Esophagus (tissue), 2 donors: ENCODE data around the gene NFYC. TPM values are rescaled to one million over a fixed set of nuclear protein-coding genes. Genes with fewer than 3 reads are reported as not detected.
"Not testable (repeated sequence)": the region's sequence is repeated elsewhere in the genome, so short reads cannot be mapped to it uniquely, and the experiment has no call there.

Experiments
- H3K27ac ChIP-seq, 2 donors: one replicate each; pipeline ENCODE4 v1.5.1; 2013; ENCODE audit warnings: low read depth in 2 of 2, mild to moderate bottlenecking in 2 of 2, inconsistent platforms in 1 of 2, low read length in 1 of 2, moderate library complexity in 1 of 2
- H3K27me3 ChIP-seq, 2 donors: one replicate each; pipeline ENCODE4 v1.6.1; 2013; ENCODE audit warnings: low read length in 2 of 2, control low read depth in 1 of 2, mild to moderate bottlenecking in 1 of 2; ENCODE audit not compliant: insufficient read depth in 2 of 2, control insufficient read depth in 1 of 2
- H3K36me3 ChIP-seq, 2 donors: one replicate each; pipeline ENCODE4 v1.6.1; 2013; ENCODE audit warnings: low read length in 1 of 2; ENCODE audit not compliant: control insufficient read depth in 2 of 2, insufficient read depth in 2 of 2
- H3K4me1 ChIP-seq, 2 donors: one replicate each; pipeline ENCODE4 v1.6.1; 2013; ENCODE audit warnings: low read length in 1 of 2; ENCODE audit not compliant: control insufficient read depth in 2 of 2, insufficient read depth in 2 of 2
- H3K4me3 ChIP-seq, 2 donors: one replicate each; pipeline ENCODE4 v1.5.1; 2013; ENCODE audit warnings: low read length in 2 of 2, mild to moderate bottlenecking in 2 of 2, low read depth in 1 of 2, moderate library complexity in 1 of 2
- H3K9me3 ChIP-seq, 2 donors: one replicate each; pipeline ENCODE4 v1.6.1; 2013; ENCODE audit warnings: mild to moderate bottlenecking in 2 of 2, low read depth in 1 of 2, low read length in 1 of 2, moderate library complexity in 1 of 2; ENCODE audit not compliant: control insufficient read depth in 2 of 2, insufficient read depth in 1 of 2
- WGBS, 2 donors: extraction: QIAGEN DNeasy Blood & Tissue Kit; methylation state at CpG; one replicate each; pipeline ENCODE4 v1.1.7; 2013; 5-methylcytosine and 5-hydroxymethylcytosine counted together
- polyA plus RNA-seq, 2 donors: library from polyadenylated mRNA; stranded (reverse); fragments of 200-250 nt; gene quantifications; one replicate each; pipeline ENCODE4 v1.2.3, GENCODE V29; 2013
- donor health status: healthy with polysubstance abuse.
- donor health status: Bipolar disorder and iron deficiency.

NFYC gene
- polyA plus RNA-seq, 2 donors, result 24.8 to 37.2 TPM

- H3K4me3 ChIP-seq, H3K36me3 ChIP-seq, H3K27me3 ChIP-seq, H3K9me3 ChIP-seq, H3K4me1 ChIP-seq, H3K27ac ChIP-seq: not testable (repeated sequence)
- 65 to 72% methylated on average over 9 of the region's 9 CpGs for WGBS, 2 donors
These were observed 11.3 kb downstream of the NFYC start for GRCh38 chr1:40702810-40703209.

- H3K4me1 ChIP-seq, result peaks cover 0 to 2% of the 10 kb centered on the region in 2 donors
- WGBS, 2 donors, result 78 to 83% methylated on average over 3 of the region's 3 CpGs
These were observed 11.8 kb downstream of the NFYC start for GRCh38 chr1:40703316-40703715.

GRCh38 chr1:40704817-40705733 lies 13.6 kb downstream of the NFYC start:
- H3K27me3 ChIP-seq, result no peaks in the 10 kb centered on the region
- H3K36me3 ChIP-seq, result no peaks in the 10 kb centered on the region
- peak overlapping the region in 1 of 2 donors; percentile 20 for H3K27ac ChIP-seq
- no peak overlapping the region for H3K4me3 ChIP-seq
- WGBS, 2 donors, result 77 to 79% methylated on average over 3 of the region's 3 CpGs
- no peaks in the 10 kb centered on the region for H3K9me3 ChIP-seq
- H3K4me1 ChIP-seq, result peaks cover 0 to 2% of the 10 kb centered on the region in 2 donors

More at GRCh38 chr1:40703316-40703715, 11.8 kb downstream of the NFYC start:
- Histone ChIP-seq H3K27me3 (no peaks in the 10 kb centered on the region), H3K36me3 (no peaks in the 10 kb centered on the region), H3K4me3 (no peak overlapping the region), H3K9me3 (no peaks in the 10 kb centered on the region), H3K27ac (no peak overlapping the region)

DNA sequence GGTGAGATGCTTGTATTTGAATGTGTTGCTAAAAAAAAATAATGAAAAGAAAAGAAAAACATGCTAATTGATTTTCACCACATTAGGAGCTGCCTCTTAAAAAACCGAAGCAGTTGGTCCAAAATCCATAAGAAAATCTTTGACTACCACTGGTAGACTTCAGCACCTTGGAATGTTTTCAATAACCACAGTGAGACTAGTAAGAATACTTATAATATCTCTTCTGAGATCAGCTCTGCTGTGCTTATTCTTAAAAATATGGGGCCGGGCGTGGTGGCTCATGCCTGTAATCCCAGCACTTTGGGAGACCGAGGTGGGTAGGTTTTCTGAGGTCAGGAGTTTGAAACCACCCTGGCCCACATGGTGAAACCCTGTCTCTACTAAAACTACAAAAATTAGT lies 15.1 kb downstream of the NFYC start:
- no peaks in the 10 kb centered on the region for H3K9me3 ChIP-seq
- no peak overlapping the region for H3K4me3 ChIP-seq
- H3K4me1 ChIP-seq, result peaks cover 0 to 2% of the 10 kb centered on the region in 2 donors
- no peaks in the 10 kb centered on the region for H3K36me3 ChIP-seq
- no peaks in the 10 kb centered on the region for H3K27me3 ChIP-seq
- 94 to 95% methylated on average over 4 of the region's 4 CpGs for WGBS, 2 donors
- H3K27ac ChIP-seq, result no peak overlapping the region

- H3K4me3 ChIP-seq, result peak overlapping the region; percentile 48 to 63
- no peaks in the 10 kb centered on the region for H3K9me3 ChIP-seq
- 2 to 4% methylated on average over 3 of the region's 3 CpGs for WGBS, 2 donors
- H3K36me3 ChIP-seq, result no peaks in the 10 kb centered on the region
- H3K4me1 ChIP-seq, result peaks cover 0 to 2% of the 10 kb centered on the region in 2 donors
- H3K27me3 ChIP-seq, result no peaks in the 10 kb centered on the region
- H3K27ac ChIP-seq, result peak overlapping the region; percentile 67 to 68
These were observed 17.2 kb downstream of the NFYC start for GRCh38 chr1:40708750-40709099.

DNA sequence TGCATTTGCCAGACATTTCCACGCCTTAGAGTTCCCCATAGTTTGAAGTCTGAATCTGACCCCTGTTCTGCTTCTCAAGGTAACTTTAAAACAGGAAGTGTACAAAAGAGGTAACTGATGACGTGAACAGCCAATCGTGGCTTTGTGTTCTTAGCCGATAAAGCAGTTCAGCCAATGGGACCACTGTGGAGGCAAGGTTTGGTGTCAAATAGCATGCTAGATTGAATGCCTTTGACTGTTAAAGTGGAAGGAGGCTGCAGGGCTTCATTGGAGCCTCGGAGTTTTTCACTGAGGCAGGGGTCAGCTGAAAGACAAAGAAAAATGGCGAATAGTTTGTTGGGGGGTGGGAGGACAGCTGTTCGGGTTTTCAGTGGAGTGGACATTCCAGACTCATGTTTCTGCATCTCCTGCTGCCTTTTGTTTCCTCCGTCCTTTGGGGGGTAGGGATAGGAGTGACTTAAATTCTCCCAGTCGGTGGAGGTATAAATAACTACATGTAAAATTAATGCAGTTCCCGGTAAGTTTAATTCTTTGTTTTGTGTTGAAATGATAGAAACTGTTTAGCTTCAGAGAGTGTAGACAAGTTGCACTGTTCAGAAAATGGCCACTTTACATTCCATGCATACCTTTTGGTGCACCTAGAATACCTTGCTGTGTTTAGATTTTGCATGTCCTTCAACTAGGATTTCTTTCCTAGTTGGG lies 17.7 kb downstream of the NFYC start:
- peaks cover 0 to 2% of the 10 kb centered on the region in 2 donors for H3K4me1 ChIP-seq
- peak overlapping the region; percentile 48 to 63 for H3K4me3 ChIP-seq
- no peaks in the 10 kb centered on the region for H3K9me3 ChIP-seq
- H3K36me3 ChIP-seq, result no peaks in the 10 kb centered on the region
- no peaks in the 10 kb centered on the region for H3K27me3 ChIP-seq
- H3K27ac ChIP-seq, result peak overlapping the region; percentile 71 to 86
- 2 to 7% methylated on average over 10 of the region's 10 CpGs for WGBS, 2 donors

- Histone ChIP-seq H3K4me3 (peak overlapping the region in 1 of 2 donors; percentile 63), H3K9me3 (no peaks in the 10 kb centered on the region), H3K4me1 (peaks cover 0 to 2% of the 10 kb centered on the region in 2 donors), H3K36me3 (no peaks in the 10 kb centered on the region), H3K27ac (peak overlapping the region; percentile 13 to 71), H3K27me3 (no peaks in the 10 kb centered on the region)
- 6% methylated on average over 3 of the region's 3 CpGs for WGBS, 2 donors
These were observed 18.3 kb downstream of the NFYC start for GRCh38 chr1:40709802-40710278.

GRCh38 chr1:40710581-40711315 lies 19.2 kb downstream of the NFYC start:
- H3K4me3 ChIP-seq, result peak overlapping the region in 1 of 2 donors; percentile 8
- H3K27me3 ChIP-seq, result no peaks in the 10 kb centered on the region
- no peaks in the 10 kb centered on the region for H3K4me1 ChIP-seq
- peak overlapping the region; percentile 54 to 57 for H3K27ac ChIP-seq
- WGBS, 2 donors, result 16 to 17% methylated on average over 7 of the region's 7 CpGs
- H3K36me3 ChIP-seq, result no peaks in the 10 kb centered on the region
- H3K9me3 ChIP-seq, result no peaks in the 10 kb centered on the region
